ENCODE measurements around the gene NEU3. TPM values are rescaled to one million over a fixed set of nuclear protein-coding genes. Genes with fewer than 3 reads are reported as not detected.

The NEU3 gene
- total and polyA plus RNA-seq, 2 of the 13 experiments (the other 11 are each of a cell fraction or from before 2014, with no cell fraction given): 6.3 to 15.3 TPM

DNA sequence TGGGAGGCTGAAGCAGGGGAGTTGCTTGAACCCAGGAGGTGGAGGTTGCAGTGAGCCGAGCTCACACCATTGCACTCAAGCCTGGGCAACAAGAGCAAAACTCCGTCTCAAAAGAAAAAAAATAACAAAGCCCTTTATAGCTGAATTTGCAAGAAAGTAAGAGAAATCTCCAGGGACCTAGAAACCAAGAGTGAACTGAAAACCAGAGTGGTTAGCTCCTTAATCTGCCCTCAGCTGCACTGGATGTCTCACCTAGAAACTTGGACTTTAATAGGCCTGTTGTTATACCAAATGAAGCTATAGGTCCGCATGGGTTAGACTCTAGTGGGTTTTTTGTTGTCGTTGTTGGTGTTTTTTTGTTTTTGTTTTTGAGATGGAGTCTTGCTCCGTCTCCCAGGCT, 4.1 kb downstream of the NEU3 start (continued):
- TF ChIP-seq, protein P1, sequence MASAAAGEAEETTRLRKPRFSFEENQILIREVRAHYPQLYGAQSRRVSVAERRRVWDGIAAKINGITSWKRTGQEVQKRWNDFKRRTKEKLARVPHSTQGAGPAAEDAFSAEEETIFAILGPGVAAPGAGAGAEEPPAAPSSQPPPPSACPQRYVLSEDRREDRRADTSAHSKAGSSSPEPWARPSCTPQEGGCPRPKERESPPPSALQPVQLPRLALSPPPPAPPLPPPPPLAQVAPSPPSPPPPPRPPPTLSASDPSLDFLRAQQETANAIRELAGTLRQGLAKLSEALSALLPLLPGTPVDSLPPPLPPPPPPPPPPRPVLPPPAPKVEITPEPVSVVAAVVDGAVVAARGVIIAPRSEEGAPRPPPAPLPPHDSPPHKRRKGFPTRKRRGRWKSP (CRISPR knock-in tag; IDR thresholded peaks at IDR 0.05): no peak
- no peak for TF ChIP-seq ZNF720 (CRISPR knock-in tag; IDR thresholded peaks at IDR 0.05)
- no peak for TF ChIP-seq KDM6A (CRISPR knock-in tag; IDR thresholded peaks at IDR 0.05; ENCODE audit: low read depth)
- no peak for TF ChIP-seq ZNF816 (CRISPR knock-in tag; IDR thresholded peaks at IDR 0.05; ENCODE audit: borderline replicate concordance)
- no peak for TF ChIP-seq AGO1 (IDR thresholded peaks at IDR 0.05; ENCODE audit: low read depth, low read length, poor library complexity, severe bottlenecking)
- TF ChIP-seq ZSCAN12 (CRISPR knock-in tag; IDR thresholded peaks at IDR 0.05): no peak
- no peak for TF ChIP-seq ZNF30 (CRISPR knock-in tag; IDR thresholded peaks at IDR 0.05)
- TF ChIP-seq DPF2 (CRISPR knock-in tag; IDR thresholded peaks at IDR 0.05; ENCODE audit: borderline replicate concordance, low read depth): no peak
- no peak for TF ChIP-seq ZNF34 (CRISPR knock-in tag; IDR thresholded peaks at IDR 0.05; ENCODE audit: borderline replicate concordance)
- TF ChIP-seq MBNL3 (CRISPR knock-in tag; conservative IDR thresholded peaks at IDR 0.05): no peak

DNA sequence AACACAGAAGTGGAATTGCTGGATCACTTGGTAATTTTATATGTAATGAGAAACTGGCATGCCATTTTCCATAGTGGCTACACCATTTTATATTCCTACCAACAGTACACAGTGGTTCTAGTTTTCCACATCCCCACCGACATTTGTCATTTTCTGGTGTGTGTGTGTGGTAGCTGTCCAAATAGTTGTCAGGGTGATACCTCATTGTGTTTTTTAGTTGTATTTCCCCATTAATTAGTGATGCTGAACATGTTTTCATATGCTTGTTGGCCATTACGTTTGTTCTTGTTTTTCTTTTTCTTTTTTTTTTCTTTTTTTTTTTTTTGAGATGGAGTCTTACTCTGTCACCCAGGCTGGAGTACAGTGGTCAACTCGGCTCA, 12.2 kb downstream of the NEU3 start:
- DNase-seq (ENCODE audit: low spot score) (no peak), ATAC-seq (no peak), FAIRE-seq (no peak)
- peaks cover 7 to 14% of the 10 kb centered on the region in 2 experiments for H3K36me3 ChIP-seq (replicated peaks in 1 of 2; ENCODE audit: control insufficient read depth in 1 of 2, insufficient read depth in 2 of 2, low read length in 2 of 2)
- no peak overlapping the region for H3K27ac ChIP-seq (ENCODE audit: extremely low read length, insufficient read depth, low read length)
- H4K20me1 ChIP-seq (ENCODE audit: insufficient read depth, low read length): no peaks in the 10 kb centered on the region
- no TSS peak for BruUV-seq (replicated peaks)
- H2AFZ ChIP-seq (ENCODE audit: low read length): no peak overlapping the region
- in situ Hi-C loops (cut with HindIII; ENCODE audit: extremely low pct_ligation_motif_present, low pct_unique_long_range_greater_than_20kb): no loop called here
- TF ChIP-seq TOPORS (CRISPR knock-in tag; IDR thresholded peaks at IDR 0.05) (no peak), TBP (CRISPR knock-in tag; IDR thresholded peaks at IDR 0.05) (no peak), TMF1 (CRISPR knock-in tag; IDR thresholded peaks at IDR 0.05; ENCODE audit: low read depth) (no peak), ZNF343 (CRISPR knock-in tag; IDR thresholded peaks at IDR 0.05) (no peak), RFXANK (CRISPR knock-in tag; IDR thresholded peaks at IDR 0.05) (no peak), CBX1 (IDR thresholded peaks at IDR 0.05; ENCODE audit: low read depth) (no peak), ZNF83 (CRISPR knock-in tag; IDR thresholded peaks at IDR 0.05; ENCODE audit: borderline replicate concordance) (no peak), NFKBIZ (CRISPR knock-in tag; IDR thresholded peaks at IDR 0.05) (no peak), MEF2D (CRISPR knock-in tag; IDR thresholded peaks at IDR 0.05) (no peak), MAF1 (CRISPR knock-in tag; IDR thresholded peaks at IDR 0.05; ENCODE audit: borderline replicate concordance) (no peak), FOXA3 (CRISPR knock-in tag; IDR thresholded peaks at IDR 0.05) (no peak)
- TF ChIP-seq, protein P2, sequence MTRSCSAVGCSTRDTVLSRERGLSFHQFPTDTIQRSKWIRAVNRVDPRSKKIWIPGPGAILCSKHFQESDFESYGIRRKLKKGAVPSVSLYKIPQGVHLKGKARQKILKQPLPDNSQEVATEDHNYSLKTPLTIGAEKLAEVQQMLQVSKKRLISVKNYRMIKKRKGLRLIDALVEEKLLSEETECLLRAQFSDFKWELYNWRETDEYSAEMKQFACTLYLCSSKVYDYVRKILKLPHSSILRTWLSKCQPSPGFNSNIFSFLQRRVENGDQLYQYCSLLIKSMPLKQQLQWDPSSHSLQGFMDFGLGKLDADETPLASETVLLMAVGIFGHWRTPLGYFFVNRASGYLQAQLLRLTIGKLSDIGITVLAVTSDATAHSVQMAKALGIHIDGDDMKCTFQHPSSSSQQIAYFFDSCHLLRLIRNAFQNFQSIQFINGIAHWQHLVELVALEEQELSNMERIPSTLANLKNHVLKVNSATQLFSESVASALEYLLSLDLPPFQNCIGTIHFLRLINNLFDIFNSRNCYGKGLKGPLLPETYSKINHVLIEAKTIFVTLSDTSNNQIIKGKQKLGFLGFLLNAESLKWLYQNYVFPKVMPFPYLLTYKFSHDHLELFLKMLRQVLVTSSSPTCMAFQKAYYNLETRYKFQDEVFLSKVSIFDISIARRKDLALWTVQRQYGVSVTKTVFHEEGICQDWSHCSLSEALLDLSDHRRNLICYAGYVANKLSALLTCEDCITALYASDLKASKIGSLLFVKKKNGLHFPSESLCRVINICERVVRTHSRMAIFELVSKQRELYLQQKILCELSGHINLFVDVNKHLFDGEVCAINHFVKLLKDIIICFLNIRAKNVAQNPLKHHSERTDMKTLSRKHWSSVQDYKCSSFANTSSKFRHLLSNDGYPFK (CRISPR knock-in tag; IDR thresholded peaks at IDR 0.05; ENCODE audit: borderline replicate concordance): no peak
- TF ChIP-seq, protein P3, sequence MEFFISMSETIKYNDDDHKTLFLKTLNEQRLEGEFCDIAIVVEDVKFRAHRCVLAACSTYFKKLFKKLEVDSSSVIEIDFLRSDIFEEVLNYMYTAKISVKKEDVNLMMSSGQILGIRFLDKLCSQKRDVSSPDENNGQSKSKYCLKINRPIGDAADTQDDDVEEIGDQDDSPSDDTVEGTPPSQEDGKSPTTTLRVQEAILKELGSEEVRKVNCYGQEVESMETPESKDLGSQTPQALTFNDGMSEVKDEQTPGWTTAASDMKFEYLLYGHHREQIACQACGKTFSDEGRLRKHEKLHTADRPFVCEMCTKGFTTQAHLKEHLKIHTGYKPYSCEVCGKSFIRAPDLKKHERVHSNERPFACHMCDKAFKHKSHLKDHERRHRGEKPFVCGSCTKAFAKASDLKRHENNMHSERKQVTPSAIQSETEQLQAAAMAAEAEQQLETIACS (CRISPR knock-in tag; IDR thresholded peaks at IDR 0.05): no peak
- H3K4me1 ChIP-seq (ENCODE audit: insufficient read depth, low read length): no peaks in the 10 kb centered on the region
- WGBS (ENCODE audit: low lambda C conversion rate): 92% methylated on average over 3 of the region's 3 CpGs
- H3K4me3 ChIP-seq (replicated peaks in 1 of 3; ENCODE audit: insufficient read depth in 1 of 3, low read depth in 2 of 3, low read length in 3 of 3): no peak overlapping the region
- H3K4me2 ChIP-seq (ENCODE audit: low read depth, low read length): no peak overlapping the region
- H3K9me3 ChIP-seq (ENCODE audit: low read length): no peaks in the 10 kb centered on the region
- H3K27me3 ChIP-seq (ENCODE audit: control insufficient read depth in 1 of 2, insufficient read depth in 2 of 2, low read length in 2 of 2): no peaks in the 10 kb centered on the region
- intact Hi-C loops (cut with micrococcal nuclease; ENCODE audit: unreplicated experiment): no loop called here
- ChIA-PET POLR2A (no interaction called here), CTCF (ENCODE audit: low intra/inter-chr PET ratio, low total read pairs) (no interaction called here)
- no peak overlapping the region for H3K9ac ChIP-seq (ENCODE audit: insufficient read depth, low read depth, low read length)
- no peaks in the 10 kb centered on the region for H3K79me2 ChIP-seq (ENCODE audit: insufficient read depth, low read length)
